ENCODE measurements around the gene MYO1D.

MYO1D gene

GRCh38 chr17:32854207-32854606 is 22.7 kb downstream of the MYO1D start:
- no peaks in the 10 kb centered on the region for H3K36me3 ChIP-seq (ENCODE audit: control insufficient read depth, insufficient read depth, low read length)
- peaks cover 4% of the 10 kb centered on the region for H3K79me2 ChIP-seq (ENCODE audit: control insufficient read depth, insufficient read depth, low read length)
- peaks cover 2% of the 10 kb centered on the region for H3K4me1 ChIP-seq (ENCODE audit: control insufficient read depth, low read depth, low read length)
- no peak overlapping the region for H3K4me3 ChIP-seq (ENCODE audit: low read length)
- H3K4me2 ChIP-seq (ENCODE audit: low read length) = no peak overlapping the region
- H3K27me3 ChIP-seq (ENCODE audit: insufficient read depth, low read length, poor library complexity) = no peaks in the 10 kb centered on the region
- peaks cover 2% of the 10 kb centered on the region for H3K79me1 ChIP-seq (ENCODE audit: low read length)
- H3K27ac ChIP-seq (ENCODE audit: low read depth, low read length) = no peak overlapping the region
- no peak overlapping the region for H2BK5ac ChIP-seq (ENCODE audit: low read length)
- no peak overlapping the region for H3K4ac ChIP-seq (ENCODE audit: low read depth, low read length)
- no peak overlapping the region for H3K18ac ChIP-seq (ENCODE audit: low read length)
- WGBS (ENCODE audit: extremely low coverage, insufficient coverage, low lambda C conversion rate) = no CpG with 5 or more reads among the region's 1 CpG
- DNase-seq = peak; percentile 58
- H4K8ac ChIP-seq (ENCODE audit: low read depth, low read length) = no peak overlapping the region
- H2AK5ac ChIP-seq (ENCODE audit: low read length) = no peak overlapping the region
- no peak overlapping the region for H3K9ac ChIP-seq (ENCODE audit: low read length)
- H3K23ac ChIP-seq (ENCODE audit: low read length) = no peak overlapping the region
- no peak overlapping the region for H2BK120ac ChIP-seq (ENCODE audit: low read depth, low read length)
- no peak overlapping the region for H4K5ac ChIP-seq (ENCODE audit: low read length)
- H3K56ac ChIP-seq (ENCODE audit: low read length) = no peak overlapping the region
- no peak overlapping the region for H2BK15ac ChIP-seq (replicated peaks; ENCODE audit: low read depth)

GRCh38 chr17:32852811-32853210 is 24.1 kb downstream of the MYO1D start:
- Histone ChIP-seq H3K79me1 (ENCODE audit: low read length) (peaks cover 2% of the 10 kb centered on the region), H2BK15ac (replicated peaks; ENCODE audit: low read depth) (no peak overlapping the region), H3K4me1 (ENCODE audit: control insufficient read depth, low read depth, low read length) (peaks cover 2% of the 10 kb centered on the region), H4K8ac (ENCODE audit: low read depth, low read length) (no peak overlapping the region), H3K18ac (ENCODE audit: low read length) (no peak overlapping the region), H3K79me2 (ENCODE audit: control insufficient read depth, insufficient read depth, low read length) (peaks cover 4% of the 10 kb centered on the region), H3K56ac (ENCODE audit: low read length) (no peak overlapping the region), H2BK120ac (ENCODE audit: low read depth, low read length) (no peak overlapping the region), H3K27me3 (ENCODE audit: insufficient read depth, low read length, poor library complexity) (no peaks in the 10 kb centered on the region), H3K4me3 (ENCODE audit: low read length) (no peak overlapping the region), H3K23ac (ENCODE audit: low read length) (no peak overlapping the region), H3K9ac (ENCODE audit: low read length) (no peak overlapping the region), H3K36me3 (ENCODE audit: control insufficient read depth, insufficient read depth, low read length) (no peaks in the 10 kb centered on the region), H3K4me2 (ENCODE audit: low read length) (no peak overlapping the region), H3K4ac (ENCODE audit: low read depth, low read length) (no peak overlapping the region), H3K27ac (ENCODE audit: low read depth, low read length) (no peak overlapping the region), H2AK5ac (ENCODE audit: low read length) (no peak overlapping the region), H2BK5ac (ENCODE audit: low read length) (no peak overlapping the region), H4K5ac (ENCODE audit: low read length) (no peak overlapping the region)
- 100% methylated on average over 1 of the region's 3 CpGs for WGBS (ENCODE audit: extremely low coverage, insufficient coverage, low lambda C conversion rate)
- DNase-seq = no peak

- Histone ChIP-seq H2BK120ac (ENCODE audit: low read depth, low read length) (no peak overlapping the region), H3K4me2 (ENCODE audit: low read length) (no peak overlapping the region), H3K27ac (ENCODE audit: low read depth, low read length) (no peak overlapping the region), H3K27me3 (ENCODE audit: insufficient read depth, low read length, poor library complexity) (no peaks in the 10 kb centered on the region), H3K18ac (ENCODE audit: low read length) (no peak overlapping the region), H3K4me1 (ENCODE audit: control insufficient read depth, low read depth, low read length) (peaks cover 2% of the 10 kb centered on the region), H3K4ac (ENCODE audit: low read depth, low read length) (no peak overlapping the region), H2AK5ac (ENCODE audit: low read length) (no peak overlapping the region), H3K4me3 (ENCODE audit: low read length) (no peak overlapping the region), H4K5ac (ENCODE audit: low read length) (no peak overlapping the region), H3K23ac (ENCODE audit: low read length) (no peak overlapping the region), H2BK15ac (replicated peaks; ENCODE audit: low read depth) (no peak overlapping the region), H2BK5ac (ENCODE audit: low read length) (no peak overlapping the region), H3K9ac (ENCODE audit: low read length) (no peak overlapping the region), H4K8ac (ENCODE audit: low read depth, low read length) (no peak overlapping the region), H3K79me2 (ENCODE audit: control insufficient read depth, insufficient read depth, low read length) (peaks cover 4% of the 10 kb centered on the region), H3K56ac (ENCODE audit: low read length) (no peak overlapping the region), H3K79me1 (ENCODE audit: low read length) (peaks cover 4% of the 10 kb centered on the region), H3K36me3 (ENCODE audit: control insufficient read depth, insufficient read depth, low read length) (no peaks in the 10 kb centered on the region)
- no peak for DNase-seq
- no CpG with 5 or more reads among the region's 1 CpG for WGBS (ENCODE audit: extremely low coverage, insufficient coverage, low lambda C conversion rate)
Measured at GRCh38 chr17:32849879-32850278, 27.0 kb downstream of the MYO1D start.

GRCh38 chr17:32847977-32848376 is 28.9 kb downstream of the MYO1D start:
- H2BK15ac ChIP-seq (replicated peaks; ENCODE audit: low read depth) = no peak overlapping the region
- no peak overlapping the region for H2AK5ac ChIP-seq (ENCODE audit: low read length)
- H3K27ac ChIP-seq (ENCODE audit: low read depth, low read length) = no peak overlapping the region
- H3K4me1 ChIP-seq (ENCODE audit: control insufficient read depth, low read depth, low read length) = no peaks in the 10 kb centered on the region
- no peak overlapping the region for H2BK120ac ChIP-seq (ENCODE audit: low read depth, low read length)
- no peak overlapping the region for H4K8ac ChIP-seq (ENCODE audit: low read depth, low read length)
- no CpG with 5 or more reads among the region's 2 CpGs for WGBS (ENCODE audit: extremely low coverage, insufficient coverage, low lambda C conversion rate)
- no peak for DNase-seq
- H3K9ac ChIP-seq (ENCODE audit: low read length) = no peak overlapping the region
- no peak overlapping the region for H3K56ac ChIP-seq (ENCODE audit: low read length)
- H3K23ac ChIP-seq (ENCODE audit: low read length) = no peak overlapping the region
- no peak overlapping the region for H3K4me2 ChIP-seq (ENCODE audit: low read length)
- no peak overlapping the region for H3K18ac ChIP-seq (ENCODE audit: low read length)
- H3K4ac ChIP-seq (ENCODE audit: low read depth, low read length) = no peak overlapping the region
- no peak overlapping the region for H2BK5ac ChIP-seq (ENCODE audit: low read length)
- peaks cover 4% of the 10 kb centered on the region for H3K79me2 ChIP-seq (ENCODE audit: control insufficient read depth, insufficient read depth, low read length)
- H4K5ac ChIP-seq (ENCODE audit: low read length) = no peak overlapping the region
- no peaks in the 10 kb centered on the region for H3K27me3 ChIP-seq (ENCODE audit: insufficient read depth, low read length, poor library complexity)
- H3K4me3 ChIP-seq (ENCODE audit: low read length) = no peak overlapping the region
- H3K36me3 ChIP-seq (ENCODE audit: control insufficient read depth, insufficient read depth, low read length) = no peaks in the 10 kb centered on the region
- H3K79me1 ChIP-seq (ENCODE audit: low read length) = peaks cover 4% of the 10 kb centered on the region

- no peak overlapping the region for H3K27ac ChIP-seq (ENCODE audit: low read depth, low read length)
- H2BK5ac ChIP-seq (ENCODE audit: low read length) = no peak overlapping the region
- no peak overlapping the region for H2AK5ac ChIP-seq (ENCODE audit: low read length)
- no peak overlapping the region for H3K18ac ChIP-seq (ENCODE audit: low read length)
- no peak overlapping the region for H3K23ac ChIP-seq (ENCODE audit: low read length)
- H3K4me1 ChIP-seq (ENCODE audit: control insufficient read depth, low read depth, low read length) = no peaks in the 10 kb centered on the region
- no peak overlapping the region for H3K9ac ChIP-seq (ENCODE audit: low read length)
- H4K5ac ChIP-seq (ENCODE audit: low read length) = no peak overlapping the region
- H4K8ac ChIP-seq (ENCODE audit: low read depth, low read length) = no peak overlapping the region
- H3K4me3 ChIP-seq (ENCODE audit: low read length) = no peak overlapping the region
- H3K79me1 ChIP-seq (ENCODE audit: low read length) = peaks cover 2% of the 10 kb centered on the region
- DNase-seq = peak; percentile 56
- H3K36me3 ChIP-seq (ENCODE audit: control insufficient read depth, insufficient read depth, low read length) = no peaks in the 10 kb centered on the region
- no peak overlapping the region for H2BK15ac ChIP-seq (replicated peaks; ENCODE audit: low read depth)
- H3K56ac ChIP-seq (ENCODE audit: low read length) = no peak overlapping the region
- no peak overlapping the region for H2BK120ac ChIP-seq (ENCODE audit: low read depth, low read length)
- no peak overlapping the region for H3K4me2 ChIP-seq (ENCODE audit: low read length)
- H3K27me3 ChIP-seq (ENCODE audit: insufficient read depth, low read length, poor library complexity) = no peaks in the 10 kb centered on the region
- peaks cover 2% of the 10 kb centered on the region for H3K79me2 ChIP-seq (ENCODE audit: control insufficient read depth, insufficient read depth, low read length)
- no CpG with 5 or more reads among the region's 1 CpG for WGBS (ENCODE audit: extremely low coverage, insufficient coverage, low lambda C conversion rate)
- H3K4ac ChIP-seq (ENCODE audit: low read depth, low read length) = no peak overlapping the region
Measured at GRCh38 chr17:32846143-32846542, 30.8 kb downstream of the MYO1D start.

- no peak overlapping the region for H4K8ac ChIP-seq (ENCODE audit: low read depth, low read length)
Measured at GRCh38 chr17:32840241-32840640, 36.7 kb downstream of the MYO1D start.

More at GRCh38 chr17:32840241-32840640, 36.7 kb downstream of the MYO1D start:
- no peak overlapping the region for H3K23ac ChIP-seq (ENCODE audit: low read length)
- H3K79me1 ChIP-seq (ENCODE audit: low read length) = peaks cover 2% of the 10 kb centered on the region
- H2BK5ac ChIP-seq (ENCODE audit: low read length) = no peak overlapping the region
- no peaks in the 10 kb centered on the region for H3K36me3 ChIP-seq (ENCODE audit: control insufficient read depth, insufficient read depth, low read length)
- no peak overlapping the region for H4K5ac ChIP-seq (ENCODE audit: low read length)
- H3K9ac ChIP-seq (ENCODE audit: low read length) = no peak overlapping the region
- no peak for DNase-seq
- no peaks in the 10 kb centered on the region for H3K4me1 ChIP-seq (ENCODE audit: control insufficient read depth, low read depth, low read length)
- no peak overlapping the region for H2AK5ac ChIP-seq (ENCODE audit: low read length)
- no peak overlapping the region for H3K56ac ChIP-seq (ENCODE audit: low read length)
- H3K18ac ChIP-seq (ENCODE audit: low read length) = no peak overlapping the region
- H2BK15ac ChIP-seq (replicated peaks; ENCODE audit: low read depth) = no peak overlapping the region
- no peaks in the 10 kb centered on the region for H3K79me2 ChIP-seq (ENCODE audit: control insufficient read depth, insufficient read depth, low read length)
- no peak overlapping the region for H3K27ac ChIP-seq (ENCODE audit: low read depth, low read length)
- no peak overlapping the region for H3K4me3 ChIP-seq (ENCODE audit: low read length)
- H2BK120ac ChIP-seq (ENCODE audit: low read depth, low read length) = no peak overlapping the region
- no peaks in the 10 kb centered on the region for H3K27me3 ChIP-seq (ENCODE audit: insufficient read depth, low read length, poor library complexity)
- no peak overlapping the region for H3K4me2 ChIP-seq (ENCODE audit: low read length)
- no peak overlapping the region for H3K4ac ChIP-seq (ENCODE audit: low read depth, low read length)
- 100% methylated on average over 1 of the region's 4 CpGs for WGBS (ENCODE audit: extremely low coverage, insufficient coverage, low lambda C conversion rate)
